Measurements from ENCODE around the gene CCDC14.
"Not testable (repeated sequence)": the region's sequence is repeated elsewhere in the genome, so short reads cannot be mapped to it uniquely, and the experiment has no call there.

DNA sequence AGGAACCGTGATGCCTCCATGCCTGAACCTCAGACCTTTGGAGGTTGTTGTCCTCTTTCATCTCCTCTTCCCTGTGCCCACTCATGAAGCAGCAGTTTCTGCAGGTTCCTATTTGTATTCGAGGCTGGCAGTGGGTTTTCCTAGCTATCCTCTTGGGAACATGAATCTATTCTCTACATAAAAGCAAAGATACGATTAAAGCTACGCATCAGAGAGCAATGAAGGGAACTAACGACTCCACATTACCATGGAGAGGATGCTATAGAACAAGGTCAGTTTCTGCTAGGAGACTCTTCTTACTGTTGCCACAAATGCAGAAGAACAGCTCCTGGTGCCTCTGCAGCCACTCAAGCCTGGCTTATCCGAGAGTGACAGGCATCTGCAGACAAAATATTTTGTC, 40.3 kb upstream of the CCDC14 start:
- TF ChIP-seq, protein P1, sequence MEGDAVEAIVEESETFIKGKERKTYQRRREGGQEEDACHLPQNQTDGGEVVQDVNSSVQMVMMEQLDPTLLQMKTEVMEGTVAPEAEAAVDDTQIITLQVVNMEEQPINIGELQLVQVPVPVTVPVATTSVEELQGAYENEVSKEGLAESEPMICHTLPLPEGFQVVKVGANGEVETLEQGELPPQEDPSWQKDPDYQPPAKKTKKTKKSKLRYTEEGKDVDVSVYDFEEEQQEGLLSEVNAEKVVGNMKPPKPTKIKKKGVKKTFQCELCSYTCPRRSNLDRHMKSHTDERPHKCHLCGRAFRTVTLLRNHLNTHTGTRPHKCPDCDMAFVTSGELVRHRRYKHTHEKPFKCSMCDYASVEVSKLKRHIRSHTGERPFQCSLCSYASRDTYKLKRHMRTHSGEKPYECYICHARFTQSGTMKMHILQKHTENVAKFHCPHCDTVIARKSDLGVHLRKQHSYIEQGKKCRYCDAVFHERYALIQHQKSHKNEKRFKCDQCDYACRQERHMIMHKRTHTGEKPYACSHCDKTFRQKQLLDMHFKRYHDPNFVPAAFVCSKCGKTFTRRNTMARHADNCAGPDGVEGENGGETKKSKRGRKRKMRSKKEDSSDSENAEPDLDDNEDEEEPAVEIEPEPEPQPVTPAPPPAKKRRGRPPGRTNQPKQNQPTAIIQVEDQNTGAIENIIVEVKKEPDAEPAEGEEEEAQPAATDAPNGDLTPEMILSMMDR (IDR thresholded peaks at IDR 0.05), result not testable (repeated sequence)
- not testable (repeated sequence) for TF ChIP-seq POLR2AphosphoS5 (IDR thresholded peaks at IDR 0.05)
